ENCODE measurements around the gene GPR45.

GPR45 gene

GRCh38 chr2:105241443-105241842 lies at the start of gene GPR45:
Gene GPR45, plus strand, starts transcription at chr2:105241743. Its CDS starts 116 bp downstream, at chr2:105241859.
- peaks cover 15% of the 10 kb centered on the region for H3K4me1 Mint-ChIP-seq (ENCODE audit: low read depth)
- no peak within 1 kb of the TSS for H3K27ac Mint-ChIP-seq
- no peak for DNase-seq
- no peak within 1 kb of the TSS for H3K4me3 Mint-ChIP-seq
- H3K27me3 Mint-ChIP-seq, result peaks cover 21% of the 10 kb centered on the region
- no peaks in the 10 kb centered on the region for H3K36me3 Mint-ChIP-seq (ENCODE audit: low read depth)
- H3K9me3 Mint-ChIP-seq, result no peaks in the 10 kb centered on the region

- Mint-ChIP-seq H3K4me3 (no peak overlapping the region), H3K36me3 (ENCODE audit: low read depth) (no peaks in the 10 kb centered on the region), H3K27ac (no peak overlapping the region), H3K4me1 (ENCODE audit: low read depth) (no peaks in the 10 kb centered on the region), H3K27me3 (peaks cover 40% of the 10 kb centered on the region), H3K9me3 (peaks cover 10% of the 10 kb centered on the region)
- DNase-seq, result no peak
Observed at GRCh38 chr2:105194022-105194675, 47.4 kb upstream of the GPR45 start.

GRCh38 chr2:105196651-105197050 lies 44.9 kb upstream of the GPR45 start:
- Mint-ChIP-seq H3K4me1 (ENCODE audit: low read depth) (no peaks in the 10 kb centered on the region), H3K4me3 (no peak overlapping the region), H3K9me3 (peaks cover 7% of the 10 kb centered on the region), H3K36me3 (ENCODE audit: low read depth) (no peaks in the 10 kb centered on the region), H3K27ac (no peak overlapping the region), H3K27me3 (peaks cover 27% of the 10 kb centered on the region)
- DNase-seq, result no peak

GRCh38 chr2:105215586-105216192 lies 25.9 kb upstream of the GPR45 start:
- Mint-ChIP-seq H3K36me3 (ENCODE audit: low read depth) (no peaks in the 10 kb centered on the region), H3K27me3 (peaks cover 27% of the 10 kb centered on the region), H3K9me3 (no peaks in the 10 kb centered on the region), H3K27ac (no peak overlapping the region), H3K4me3 (no peak overlapping the region), H3K4me1 (ENCODE audit: low read depth) (no peaks in the 10 kb centered on the region)
- no peak for DNase-seq

GRCh38 chr2:105220604-105221003 lies 20.9 kb upstream of the GPR45 start:
- DNase-seq, result no peak
- no peaks in the 10 kb centered on the region for H3K9me3 Mint-ChIP-seq
- H3K4me3 Mint-ChIP-seq, result no peak overlapping the region
- no peaks in the 10 kb centered on the region for H3K36me3 Mint-ChIP-seq (ENCODE audit: low read depth)
- no peak overlapping the region for H3K27ac Mint-ChIP-seq
- peaks cover 35% of the 10 kb centered on the region for H3K27me3 Mint-ChIP-seq
- no peaks in the 10 kb centered on the region for H3K4me1 Mint-ChIP-seq (ENCODE audit: low read depth)

GRCh38 chr2:105224444-105224843 lies 17.1 kb upstream of the GPR45 start:
- Mint-ChIP-seq H3K27ac (no peak overlapping the region), H3K36me3 (ENCODE audit: low read depth) (no peaks in the 10 kb centered on the region), H3K9me3 (no peaks in the 10 kb centered on the region), H3K27me3 (peaks cover 15% of the 10 kb centered on the region), H3K4me1 (ENCODE audit: low read depth) (no peaks in the 10 kb centered on the region), H3K4me3 (no peak overlapping the region)
- DNase-seq, result no peak

- H3K36me3 Mint-ChIP-seq (ENCODE audit: low read depth), result no peaks in the 10 kb centered on the region
- H3K9me3 Mint-ChIP-seq, result no peaks in the 10 kb centered on the region
- peaks cover 7% of the 10 kb centered on the region for H3K27me3 Mint-ChIP-seq
- peaks cover 8% of the 10 kb centered on the region for H3K4me1 Mint-ChIP-seq (ENCODE audit: low read depth)
- H3K4me3 Mint-ChIP-seq, result no peak overlapping the region
- H3K27ac Mint-ChIP-seq, result no peak overlapping the region
- DNase-seq, result no peak
Observed at GRCh38 chr2:105231232-105231619, 10.3 kb upstream of the GPR45 start.

GRCh38 chr2:105235388-105236059 lies 6.0 kb upstream of the GPR45 start:
- Mint-ChIP-seq H3K4me3 (no peak overlapping the region), H3K27ac (no peak overlapping the region), H3K36me3 (ENCODE audit: low read depth) (no peaks in the 10 kb centered on the region), H3K4me1 (ENCODE audit: low read depth) (peaks cover 23% of the 10 kb centered on the region), H3K27me3 (peaks cover 24% of the 10 kb centered on the region), H3K9me3 (no peaks in the 10 kb centered on the region)
- DNase-seq, result peak; percentile 73

- H3K27ac Mint-ChIP-seq, result no peak overlapping the region
- H3K27me3 Mint-ChIP-seq, result peaks cover 24% of the 10 kb centered on the region
- peaks cover 23% of the 10 kb centered on the region for H3K4me1 Mint-ChIP-seq (ENCODE audit: low read depth)
- no peaks in the 10 kb centered on the region for H3K9me3 Mint-ChIP-seq
- no peak overlapping the region for H3K4me3 Mint-ChIP-seq
- no peaks in the 10 kb centered on the region for H3K36me3 Mint-ChIP-seq (ENCODE audit: low read depth)
- DNase-seq, result no peak
Observed at GRCh38 chr2:105236060-105236424, 5.5 kb upstream of the GPR45 start.

- peak; percentile 54 for DNase-seq
- Mint-ChIP-seq H3K36me3 (ENCODE audit: low read depth) (no peaks in the 10 kb centered on the region), H3K27ac (no peak overlapping the region), H3K9me3 (no peaks in the 10 kb centered on the region), H3K4me1 (ENCODE audit: low read depth) (peaks cover 23% of the 10 kb centered on the region), H3K4me3 (no peak overlapping the region), H3K27me3 (peaks cover 24% of the 10 kb centered on the region)
Observed at GRCh38 chr2:105237045-105237765, 4.3 kb upstream of the GPR45 start.

- no peaks in the 10 kb centered on the region for H3K36me3 Mint-ChIP-seq (ENCODE audit: low read depth)
- peaks cover 28% of the 10 kb centered on the region for H3K27me3 Mint-ChIP-seq
- H3K4me3 Mint-ChIP-seq, result no peak overlapping the region
- H3K27ac Mint-ChIP-seq, result no peak overlapping the region
- H3K9me3 Mint-ChIP-seq, result no peaks in the 10 kb centered on the region
- no peak for DNase-seq
- peaks cover 23% of the 10 kb centered on the region for H3K4me1 Mint-ChIP-seq (ENCODE audit: low read depth)
Observed at GRCh38 chr2:105238664-105239240, 2.8 kb upstream of the GPR45 start.

GRCh38 chr2:105239924-105240323 lies 1.6 kb upstream of the GPR45 start:
- H3K4me3 Mint-ChIP-seq, result no peak overlapping the region
- no peak for DNase-seq

GRCh38 chr2:105242286-105242993 lies 897 bp downstream of the GPR45 start:
- Mint-ChIP-seq H3K27me3 (peaks cover 13% of the 10 kb centered on the region), H3K4me1 (ENCODE audit: low read depth) (peaks cover 6% of the 10 kb centered on the region), H3K4me3 (no peak overlapping the region), H3K36me3 (ENCODE audit: low read depth) (no peaks in the 10 kb centered on the region), H3K27ac (no peak overlapping the region), H3K9me3 (no peaks in the 10 kb centered on the region)
- DNase-seq, result no peak

More at GRCh38 chr2:105239924-105240323, 1.6 kb upstream of the GPR45 start:
- Mint-ChIP-seq H3K27me3 (peaks cover 28% of the 10 kb centered on the region), H3K27ac (no peak overlapping the region), H3K36me3 (ENCODE audit: low read depth) (no peaks in the 10 kb centered on the region), H3K9me3 (no peaks in the 10 kb centered on the region), H3K4me1 (ENCODE audit: low read depth) (peaks cover 23% of the 10 kb centered on the region)

- peaks cover 1% of the 10 kb centered on the region for H3K4me1 Mint-ChIP-seq (ENCODE audit: low read depth)
- peaks cover 9% of the 10 kb centered on the region for H3K27me3 Mint-ChIP-seq
- no peaks in the 10 kb centered on the region for H3K36me3 Mint-ChIP-seq (ENCODE audit: low read depth)
- no peak overlapping the region for H3K4me3 Mint-ChIP-seq
- no peak for DNase-seq
- no peak overlapping the region for H3K27ac Mint-ChIP-seq
- H3K9me3 Mint-ChIP-seq, result no peaks in the 10 kb centered on the region
Observed at GRCh38 chr2:105243961-105244360, 2.4 kb downstream of the GPR45 start.

Measured in activated T-cell treated with anti-CD3 and anti-CD28 coated beads, Interleukin-2, amount 50 U/mL, for 24 hours (primary cell).